Kidney epithelial cell (primary cell): Measurements from ENCODE around the gene CITED4. TPM values are rescaled to one million over a fixed set of nuclear protein-coding genes. Genes with fewer than 3 reads are reported as not detected.
A peak's percentile ranks its signal among the peaks of the same experiment; 100 is the strongest.

ENCODE experiments used
- DNase-seq: peaks from one replicate; pipeline ENCODE4 v3.0.0-alpha.2; 2010; ENCODE audit warnings: low read depth
- H3K27me3 ChIP-seq: 2 replicates; pipeline ENCODE4 v1.6.0; 2011; ENCODE audit warnings: low read length; ENCODE audit not compliant: control insufficient read depth, insufficient read depth
- H3K36me3 ChIP-seq: 2 replicates; pipeline ENCODE4 v1.5.1; 2011; ENCODE audit warnings: low read length; ENCODE audit not compliant: control insufficient read depth, insufficient read depth
- H3K4me3 ChIP-seq: 2 replicates; pipeline ENCODE4 v1.5.1; 2011; ENCODE audit warnings: low read depth, mild to moderate bottlenecking, control low read depth, low read length
- total RNA-seq: library from RNA; depleted of rRNA; stranded (reverse); fragments of >200 nt; gene quantifications from 2 replicates; pipeline ENCODE4 v1.2.3, GENCODE V29; 2015
- TF ChIP-seq, protein P1 (sequence below): IDR thresholded peaks from 2 replicates; pipeline ENCODE4 v1.5.1; 2011; ENCODE audit warnings: mild to moderate bottlenecking, moderate library complexity, low read length, control low read depth, inconsistent platforms; ENCODE audit not compliant: insufficient read depth, poor library complexity, severe bottlenecking

Gene CITED4, protein sequence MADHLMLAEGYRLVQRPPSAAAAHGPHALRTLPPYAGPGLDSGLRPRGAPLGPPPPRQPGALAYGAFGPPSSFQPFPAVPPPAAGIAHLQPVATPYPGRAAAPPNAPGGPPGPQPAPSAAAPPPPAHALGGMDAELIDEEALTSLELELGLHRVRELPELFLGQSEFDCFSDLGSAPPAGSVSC
- total RNA-seq: 31.0 and 48.6 TPM in 2 replicates

DNA sequence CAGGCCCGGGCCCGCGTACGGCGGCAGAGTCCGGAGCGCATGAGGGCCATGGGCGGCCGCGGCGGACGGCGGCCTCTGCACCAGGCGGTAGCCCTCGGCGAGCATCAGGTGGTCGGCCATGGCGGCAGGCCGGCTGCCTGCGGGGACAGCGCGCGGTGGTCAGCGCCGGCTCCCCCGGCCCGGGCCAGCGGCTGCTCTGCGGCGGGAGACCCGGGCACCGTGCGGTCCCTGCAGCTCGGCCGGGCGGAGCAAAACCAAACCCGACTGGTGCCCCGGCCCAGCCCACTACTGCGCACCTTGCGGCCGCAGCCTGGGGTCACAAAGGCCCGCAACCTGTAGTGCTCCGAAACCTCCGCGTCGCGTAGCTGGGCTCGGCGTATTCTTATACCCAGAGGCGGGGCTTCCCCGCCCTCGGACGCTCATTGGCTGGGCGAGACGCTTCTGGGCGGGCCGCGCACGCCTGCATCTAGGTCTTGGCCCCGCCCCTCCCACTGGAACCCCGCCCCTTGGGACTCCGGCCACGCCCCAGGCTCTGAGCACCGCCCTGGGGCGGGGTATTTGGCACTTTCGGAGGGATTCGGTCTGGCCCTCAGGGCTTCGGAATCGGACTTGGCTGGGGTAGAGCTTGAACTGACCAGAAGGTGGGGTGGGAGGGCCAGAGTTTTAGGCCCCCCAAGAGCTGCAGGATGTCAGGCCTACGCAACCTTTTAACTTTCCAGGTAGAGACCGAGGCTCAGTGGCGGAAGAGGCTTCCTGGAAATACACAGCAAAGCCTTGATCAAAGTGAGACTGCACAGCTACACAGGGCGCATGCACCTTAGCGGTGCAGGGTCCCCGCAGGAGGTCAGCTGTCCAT is at the start of gene CITED4:
TSS of gene CITED4 (minus strand) at position 356 of the 856 bp plus-strand sequence. CDS start at position 120, 236 bp downstream.
- DNase-seq: no peak
- Histone ChIP-seq H3K27me3 (no peaks in the 10 kb centered on the region), H3K4me3 (peak within 1 kb of the TSS; percentile 45), H3K36me3 (no peaks in the 10 kb centered on the region)
- TF ChIP-seq, protein P1, sequence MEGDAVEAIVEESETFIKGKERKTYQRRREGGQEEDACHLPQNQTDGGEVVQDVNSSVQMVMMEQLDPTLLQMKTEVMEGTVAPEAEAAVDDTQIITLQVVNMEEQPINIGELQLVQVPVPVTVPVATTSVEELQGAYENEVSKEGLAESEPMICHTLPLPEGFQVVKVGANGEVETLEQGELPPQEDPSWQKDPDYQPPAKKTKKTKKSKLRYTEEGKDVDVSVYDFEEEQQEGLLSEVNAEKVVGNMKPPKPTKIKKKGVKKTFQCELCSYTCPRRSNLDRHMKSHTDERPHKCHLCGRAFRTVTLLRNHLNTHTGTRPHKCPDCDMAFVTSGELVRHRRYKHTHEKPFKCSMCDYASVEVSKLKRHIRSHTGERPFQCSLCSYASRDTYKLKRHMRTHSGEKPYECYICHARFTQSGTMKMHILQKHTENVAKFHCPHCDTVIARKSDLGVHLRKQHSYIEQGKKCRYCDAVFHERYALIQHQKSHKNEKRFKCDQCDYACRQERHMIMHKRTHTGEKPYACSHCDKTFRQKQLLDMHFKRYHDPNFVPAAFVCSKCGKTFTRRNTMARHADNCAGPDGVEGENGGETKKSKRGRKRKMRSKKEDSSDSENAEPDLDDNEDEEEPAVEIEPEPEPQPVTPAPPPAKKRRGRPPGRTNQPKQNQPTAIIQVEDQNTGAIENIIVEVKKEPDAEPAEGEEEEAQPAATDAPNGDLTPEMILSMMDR: peak; percentile 36

DNA sequence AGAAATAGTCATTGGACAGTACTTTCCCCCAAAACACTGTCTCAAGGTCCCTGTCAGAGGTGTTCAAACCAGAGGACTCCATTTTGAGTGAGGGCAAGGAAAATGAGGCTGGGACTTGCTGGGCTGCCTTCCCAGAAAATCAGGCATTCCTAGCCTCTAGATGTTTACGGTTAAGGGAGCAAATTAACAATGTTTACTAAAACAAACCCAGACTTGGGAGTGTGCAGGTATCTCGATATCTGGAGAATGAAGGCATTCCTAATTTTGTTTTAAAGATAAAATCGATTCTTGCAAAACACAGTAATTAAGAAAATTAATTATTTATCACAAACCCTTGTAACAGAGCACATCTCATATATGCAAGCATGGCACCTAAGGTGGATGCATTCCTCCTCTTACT is 48.9 kb upstream of the CITED4 start:
- no peaks in the 10 kb centered on the region for H3K36me3 ChIP-seq
- TF ChIP-seq, protein P1: no peak
- no peak overlapping the region for H3K4me3 ChIP-seq
- H3K27me3 ChIP-seq: no peaks in the 10 kb centered on the region
- DNase-seq: no peak

DNA sequence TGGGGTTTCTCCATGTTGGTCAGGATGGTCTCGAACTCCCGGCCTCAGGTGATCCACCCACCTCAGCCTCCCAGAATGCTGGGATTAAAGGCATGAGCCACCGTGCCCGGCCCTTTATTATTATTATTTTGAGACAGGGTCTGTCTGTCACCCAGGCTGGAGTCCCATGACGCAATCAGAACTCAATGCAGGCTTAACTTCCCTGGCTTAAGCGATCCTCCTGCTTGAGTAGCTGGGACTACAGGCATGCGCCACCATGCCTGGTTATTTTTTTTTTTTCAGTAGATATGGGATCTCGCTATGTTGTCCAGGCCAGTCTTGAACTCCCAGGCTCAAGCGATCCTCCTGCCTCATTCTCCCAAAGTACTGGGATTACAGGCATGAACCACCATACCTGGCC is 47.1 kb upstream of the CITED4 start:
- no peaks in the 10 kb centered on the region for H3K36me3 ChIP-seq
- H3K4me3 ChIP-seq: no peak overlapping the region
- no peak for DNase-seq
- TF ChIP-seq, protein P1: no peak
- no peaks in the 10 kb centered on the region for H3K27me3 ChIP-seq

DNA sequence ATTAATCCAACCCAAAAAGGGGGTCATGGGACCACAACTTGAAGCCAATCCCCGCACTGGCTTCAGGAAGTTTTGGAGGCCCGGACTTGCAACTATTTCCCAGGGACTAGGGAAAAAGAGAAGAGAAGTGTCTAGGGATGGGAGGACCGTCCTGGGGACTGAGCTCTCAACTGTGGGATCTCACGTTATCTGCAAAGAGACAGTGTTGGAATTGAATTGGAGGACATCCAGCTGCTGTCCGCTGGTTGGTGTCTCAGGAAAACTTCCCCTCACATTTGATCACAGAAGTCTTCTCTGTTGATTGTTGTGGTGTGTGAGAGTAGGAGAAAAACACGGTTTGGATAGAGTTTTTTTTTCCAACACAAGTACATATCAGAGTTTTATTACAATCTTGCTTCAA is 46.2 kb upstream of the CITED4 start:
- no peaks in the 10 kb centered on the region for H3K36me3 ChIP-seq
- TF ChIP-seq, protein P1: no peak
- H3K27me3 ChIP-seq: no peaks in the 10 kb centered on the region
- no peak overlapping the region for H3K4me3 ChIP-seq
- DNase-seq: no peak

DNA sequence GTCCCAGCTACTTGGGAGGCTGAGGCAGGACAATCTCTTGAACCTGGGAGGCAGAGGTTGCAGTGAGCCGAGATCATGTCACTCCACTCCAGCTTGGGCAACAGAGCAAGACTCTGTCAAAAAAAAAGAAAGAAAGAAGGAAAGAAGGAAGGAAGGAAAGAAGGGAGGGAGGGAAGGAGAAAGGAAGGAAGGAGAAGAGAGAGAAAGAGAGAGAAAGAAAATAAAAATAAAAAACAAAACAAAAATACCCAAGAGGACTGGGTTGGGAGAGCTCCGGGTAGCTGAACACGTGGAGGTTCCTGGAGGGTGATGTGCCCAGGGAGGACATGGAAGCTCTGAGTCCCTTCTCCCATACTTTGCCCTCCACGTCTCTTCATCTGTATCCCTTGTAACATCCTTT is 45.7 kb upstream of the CITED4 start:
- Histone ChIP-seq H3K4me3 (no peak overlapping the region), H3K27me3 (no peaks in the 10 kb centered on the region), H3K36me3 (no peaks in the 10 kb centered on the region)
- no peak for DNase-seq
- TF ChIP-seq, protein P1: no peak
